Measurements from ENCODE around the gene RAVER1. TPM values are rescaled to one million over a fixed set of nuclear protein-coding genes. Genes with fewer than 3 reads are reported as not detected.
A peak's percentile ranks its signal among the peaks of the same experiment; 100 is the strongest.

The RAVER1 gene
- total and polyA plus RNA-seq, 9 of the 15 experiments (the other 6 are each of a cell fraction or from before 2014, with no cell fraction given): 0.06 to 113 (median 7.0) TPM

GRCh38 chr19:10289167-10289835 is 44.0 kb downstream of the RAVER1 start (continued):
- TF ChIP-seq, protein P1, sequence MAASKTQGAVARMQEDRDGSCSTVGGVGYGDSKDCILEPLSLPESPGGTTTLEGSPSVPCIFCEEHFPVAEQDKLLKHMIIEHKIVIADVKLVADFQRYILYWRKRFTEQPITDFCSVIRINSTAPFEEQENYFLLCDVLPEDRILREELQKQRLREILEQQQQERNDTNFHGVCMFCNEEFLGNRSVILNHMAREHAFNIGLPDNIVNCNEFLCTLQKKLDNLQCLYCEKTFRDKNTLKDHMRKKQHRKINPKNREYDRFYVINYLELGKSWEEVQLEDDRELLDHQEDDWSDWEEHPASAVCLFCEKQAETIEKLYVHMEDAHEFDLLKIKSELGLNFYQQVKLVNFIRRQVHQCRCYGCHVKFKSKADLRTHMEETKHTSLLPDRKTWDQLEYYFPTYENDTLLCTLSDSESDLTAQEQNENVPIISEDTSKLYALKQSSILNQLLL (CRISPR knock-in tag; IDR thresholded peaks at IDR 0.05; ENCODE audit: borderline replicate concordance): no peak
- TF ChIP-seq SETDB1 (IDR thresholded peaks at IDR 0.05; ENCODE audit: low read length) (no peak), DIDO1 (tag; IDR thresholded peaks at IDR 0.05; ENCODE audit: low read depth) (0 out of 2 replicates have a peak, but pooled peaks have one; percentile 49), TGIF2 (CRISPR knock-in tag; IDR thresholded peaks at IDR 0.05) (no peak), FIP1L1 (IDR thresholded peaks at IDR 0.05; ENCODE audit: low read depth, low read length, poor library complexity, severe bottlenecking) (no peak), ZNF174 (CRISPR knock-in tag; IDR thresholded peaks at IDR 0.05) (no peak), SP2 (IDR thresholded peaks at IDR 0.05; ENCODE audit: extremely low read depth, low read depth, low read length, poor library complexity, severe bottlenecking) (no peak), SNIP1 (IDR thresholded peaks at IDR 0.05; ENCODE audit: low read depth) (no peak), HEY1 (CRISPR knock-in tag; IDR thresholded peaks at IDR 0.05; ENCODE audit: borderline replicate concordance) (no peak), ETS2 (tag; IDR thresholded peaks at IDR 0.05; ENCODE audit: borderline replicate concordance, poor library complexity, severe bottlenecking) (no peak), TOE1 (IDR thresholded peaks at IDR 0.05; ENCODE audit: borderline replicate concordance) (no peak), TOE1 (CRISPR knock-in tag; IDR thresholded peaks at IDR 0.05; ENCODE audit: borderline replicate concordance, low read depth) (no peak), STAT6 (CRISPR knock-in tag; IDR thresholded peaks at IDR 0.05) (no peak), PTBP1 (IDR thresholded peaks at IDR 0.05; ENCODE audit: low read depth, low read length) (no peak; the same call in 1 of the 2 replicates), ZNF324 (CRISPR knock-in tag; IDR thresholded peaks at IDR 0.05) (no peak), FOXP4 (CRISPR knock-in tag; IDR thresholded peaks at IDR 0.05; ENCODE audit: borderline replicate concordance) (peak; percentile 53; the same call in 1 of the 2 replicates), TEAD2 (tag; IDR thresholded peaks at IDR 0.05) (no peak), KLF6 (CRISPR knock-in tag; IDR thresholded peaks at IDR 0.05; ENCODE audit: borderline replicate concordance) (no peak), ZNF507 (tag; conservative IDR thresholded peaks at IDR 0.05) (no peak), NELFE (IDR thresholded peaks at IDR 0.05; ENCODE audit: insufficient read depth, insufficient read length) (no peak), BRCA1 (IDR thresholded peaks at IDR 0.05) (no peak), BRCA1 (CRISPR knock-in tag; IDR thresholded peaks at IDR 0.05) (peak; percentile 91; the same call in 1 of the 2 replicates), ZNF23 (CRISPR knock-in tag; IDR thresholded peaks at IDR 0.05) (no peak), ZC3H11A (IDR thresholded peaks at IDR 0.05; ENCODE audit: low read depth, low read length) (no peak)

Data from K562 (cell line).